ENCODE data around the gene ARF6.

- no peak for TF ChIP-seq CTCF (conservative IDR thresholded peaks at IDR 0.05)
- no peak for TF ChIP-seq ZFX (IDR thresholded peaks at IDR 0.05)
These were observed 42.6 kb downstream of the ARF6 start for GRCh38 chr14:49935526-49935925.

Measured in C4-2B (cell line).